Common myeloid progenitor, CD34-positive (primary cell): ENCODE results near the gene PHF19.

ENCODE experiments used
- CTCF ChIA-PET: fragments of 350-600 bp; sonication (Branson Sonifier 250); formaldehyde crosslinking; loops from one replicate; lab custom pipeline; 2021; ENCODE audit warnings: antibody characterized with exemption; lab: Charles Lee
- POLR2A ChIA-PET: fragments of 350-600 bp; sonication (Branson Sonifier 250); formaldehyde crosslinking; loops from one replicate; lab custom pipeline; 2021; ENCODE audit warnings: antibody characterized with exemption; lab: Charles Lee
- DNase-seq, 3 donors: peaks; one replicate each; pipeline versions ENCODE4 v3.0.0 to v3.0.0-alpha.2; 2013
- H3K27ac ChIP-seq, 2 experiments: 1 replicate in 1 of 2; 2 replicates in 1 of 2; pipeline ENCODE4 v1.7.0; 2013; ENCODE audit warnings: inconsistent platforms in 2 of 2, low read length in 2 of 2, mild to moderate bottlenecking in 2 of 2, low read depth in 1 of 2, moderate library complexity in 1 of 2; ENCODE audit not compliant: severe bottlenecking in 2 of 2, insufficient read depth in 1 of 2, poor library complexity in 1 of 2
- H3K27me3 ChIP-seq, 5 experiments: replicated peaks in 2 of 5; 1 replicate in 3 of 5; 2 replicates in 2 of 5; pipeline versions ENCODE4 v1.6.1 to v1.7.0; 2013; ENCODE audit warnings: low read length in 4 of 5, mild to moderate bottlenecking in 2 of 5, moderate library complexity in 2 of 5, inconsistent platforms in 1 of 5; ENCODE audit not compliant: insufficient read depth in 5 of 5, control insufficient read depth in 4 of 5
- H3K36me3 ChIP-seq, 4 experiments: 1 replicate in 2 of 4; 2 replicates in 2 of 4; pipeline versions ENCODE4 v1.6.1 to v1.7.0; 2013; ENCODE audit warnings: low read length in 3 of 4, control low read depth in 1 of 4, mild to moderate bottlenecking in 1 of 4; ENCODE audit not compliant: control insufficient read depth in 4 of 4, insufficient read depth in 4 of 4
- H3K4me1 ChIP-seq, 4 experiments: 1 replicate in 3 of 4; 2 replicates in 1 of 4; pipeline versions ENCODE4 v1.6.1 to v1.7.1; 2013; ENCODE audit warnings: low read length in 3 of 4, mild to moderate bottlenecking in 3 of 4, control low read depth in 1 of 4, inconsistent platforms in 1 of 4, moderate library complexity in 1 of 4; ENCODE audit not compliant: control insufficient read depth in 4 of 4, insufficient read depth in 4 of 4; ENCODE audit errors: control extremely low read depth in 1 of 4
- H3K4me3 ChIP-seq, 7 experiments: 1 replicate in 4 of 7; 2 replicates in 3 of 7; pipeline versions ENCODE4 v1.5.1 to v1.7.0; 2013; ENCODE audit warnings: mild to moderate bottlenecking in 7 of 7, low read length in 6 of 7, moderate library complexity in 6 of 7, inconsistent platforms in 2 of 7, low read depth in 2 of 7, control low read depth in 1 of 7; ENCODE audit not compliant: insufficient read depth in 4 of 7, control insufficient read depth in 1 of 7; ENCODE audit errors: extremely low read depth in 1 of 7
- H3K9me3 ChIP-seq, 5 experiments: 1 replicate in 4 of 5; 2 replicates in 1 of 5; pipeline versions ENCODE4 v1.6.1 to v1.7.1; 2013; ENCODE audit warnings: low read length in 4 of 5, mild to moderate bottlenecking in 2 of 5, inconsistent platforms in 1 of 5, low read depth in 1 of 5, moderate library complexity in 1 of 5; ENCODE audit not compliant: control insufficient read depth in 4 of 5, insufficient read depth in 2 of 5; ENCODE audit errors: control extremely low read depth in 1 of 5
- WGBS: methylation state at CpG from one replicate; pipeline ENCODE4 v1.1.5; 2013; ENCODE audit not compliant: insufficient coverage; 5-methylcytosine and 5-hydroxymethylcytosine counted together

The PHF19 gene

GRCh38 chr9:120872791-120873502, 4.0 kb downstream of the PHF19 start:
- CTCF ChIA-PET: interaction anchor here (0.8 to 1.8 kb wide), 7 partner anchors 11 to 199 kb away, joined by 3 to 5 read pairs (median 4); no protein-coding TSS in a partner anchor
- 100% methylated on average over 3 of the region's 3 CpGs for WGBS
- no peak for DNase-seq
- Histone ChIP-seq H3K27ac (no peak overlapping the region), H3K4me3 (no peak overlapping the region), H3K4me1 (peaks cover 6 to 45% (median 39%) of the 10 kb centered on the region in 4 experiments), H3K9me3 (no peaks in the 10 kb centered on the region), H3K27me3 (no peaks in the 10 kb centered on the region), H3K36me3 (peaks cover 0 to 49% (median 27%) of the 10 kb centered on the region in 4 experiments)
- POLR2A ChIA-PET: interaction anchor here (2.0 kb wide), 1 partner anchor 24 kb away, joined by 6 read pairs; no protein-coding TSS in a partner anchor

- peak overlapping the region in 1 of 2 experiments; percentile 55 for H3K27ac ChIP-seq
- H3K4me1 ChIP-seq: peaks cover 0 to 28% (median 24%) of the 10 kb centered on the region in 4 experiments
- no peaks in the 10 kb centered on the region for H3K27me3 ChIP-seq
- H3K36me3 ChIP-seq: peaks cover 8 to 71% (median 51%) of the 10 kb centered on the region in 4 experiments
- DNase-seq: peak in 2 of 3 donors; percentile 32 to 36
- WGBS: 50% methylated on average over 9 of the region's 9 CpGs
- H3K4me3 ChIP-seq: peak overlapping the region in 2 of 7 experiments; percentile 13 to 19
- ChIA-PET POLR2A (interaction anchor here (1.2 kb wide), 1 partner anchor 61 kb away, joined by 4 read pairs; no protein-coding TSS in a partner anchor), CTCF (interaction anchor here (1.0 to 4.0 kb wide), 14 partner anchors 10 to 195 kb away, joined by 3 to 24 read pairs (median 4); no protein-coding TSS in a partner anchor)
- H3K9me3 ChIP-seq: no peaks in the 10 kb centered on the region
Measured at GRCh38 chr9:120870206-120870605, 6.8 kb downstream of the PHF19 start.

- peaks cover 10 to 69% (median 52%) of the 10 kb centered on the region in 4 experiments for H3K36me3 ChIP-seq
- DNase-seq: no peak
- ChIA-PET POLR2A (interaction anchor here (0.6 to 1.2 kb wide), 6 partner anchors 18 to 212 kb away, joined by 3 to 5 read pairs (median 3); no protein-coding TSS in a partner anchor), CTCF (interaction anchor here (0.9 to 4.0 kb wide), 18 partner anchors 11 to 195 kb away, joined by 3 to 24 read pairs (median 3); no protein-coding TSS in a partner anchor)
- H3K9me3 ChIP-seq: no peaks in the 10 kb centered on the region
- 92% methylated on average over 9 of the region's 10 CpGs for WGBS
- peak overlapping the region in 1 of 7 experiments; percentile 75 for H3K4me3 ChIP-seq
- no peaks in the 10 kb centered on the region for H3K27me3 ChIP-seq
- H3K27ac ChIP-seq: peak overlapping the region in 1 of 2 experiments; percentile 71
- peaks cover 0 to 24% (median 22%) of the 10 kb centered on the region in 4 experiments for H3K4me1 ChIP-seq
Measured at GRCh38 chr9:120869726-120870125, 7.3 kb downstream of the PHF19 start.

GRCh38 chr9:120869360-120869687, 7.7 kb downstream of the PHF19 start:
- Histone ChIP-seq H3K4me3 (peak overlapping the region in 6 of 7 experiments; percentile 4 to 75 (median 50)), H3K27me3 (no peaks in the 10 kb centered on the region), H3K9me3 (no peaks in the 10 kb centered on the region), H3K27ac (peak overlapping the region in 1 of 2 experiments; percentile 71), H3K36me3 (peaks cover 10 to 65% (median 49%) of the 10 kb centered on the region in 4 experiments), H3K4me1 (peaks cover 0 to 24% (median 22%) of the 10 kb centered on the region in 4 experiments)
- ChIA-PET CTCF (interaction anchor here (0.9 to 4.0 kb wide), 20 partner anchors 8 to 193 kb away, joined by 3 to 24 read pairs (median 4); partner anchors contain the start of gene PHF19), POLR2A (interaction anchor here (0.6 to 1.2 kb wide), 6 partner anchors 18 to 212 kb away, joined by 3 to 5 read pairs (median 3); no protein-coding TSS in a partner anchor)
- no peak for DNase-seq
- 0% methylated on average over 6 of the region's 10 CpGs for WGBS

- Histone ChIP-seq H3K4me1 (peaks cover 0 to 24% (median 22%) of the 10 kb centered on the region in 4 experiments), H3K27ac (peak overlapping the region in 1 of 2 experiments; percentile 78), H3K27me3 (no peaks in the 10 kb centered on the region), H3K36me3 (peaks cover 10 to 65% (median 47%) of the 10 kb centered on the region in 4 experiments), H3K4me3 (peak overlapping the region; percentile 15 to 77 (median 53)), H3K9me3 (no peaks in the 10 kb centered on the region)
- CTCF ChIA-PET: interaction anchor here (0.9 to 4.0 kb wide), 17 partner anchors 9 to 188 kb away, joined by 3 to 24 read pairs (median 7); partner anchors contain the start of gene PHF19
- peak; percentile 97 to 99 (median 99) for DNase-seq
- POLR2A ChIA-PET: interaction anchor here (0.6 to 1.2 kb wide), 6 partner anchors 19 to 212 kb away, joined by 3 to 5 read pairs (median 3); no protein-coding TSS in a partner anchor
- under 1% methylated on average over 34 of the region's 52 CpGs for WGBS
Measured at GRCh38 chr9:120868676-120869359, 8.2 kb downstream of the PHF19 start.

GRCh38 chr9:120868339-120868675, 8.7 kb downstream of the PHF19 start:
- ChIA-PET POLR2A (no interaction called here), CTCF (interaction anchor here (1.0 to 4.0 kb wide), 9 partner anchors 9 to 97 kb away, joined by 3 to 24 read pairs (median 7); partner anchors contain the start of gene PHF19)
- Histone ChIP-seq H3K27me3 (no peaks in the 10 kb centered on the region), H3K36me3 (peaks cover 10 to 65% (median 46%) of the 10 kb centered on the region in 4 experiments), H3K9me3 (no peaks in the 10 kb centered on the region), H3K4me3 (peak overlapping the region; percentile 15 to 77 (median 53)), H3K4me1 (peaks cover 0 to 24% (median 22%) of the 10 kb centered on the region in 4 experiments), H3K27ac (peak overlapping the region in 1 of 2 experiments; percentile 78)
- WGBS: 18% methylated on average over 9 of the region's 11 CpGs
- DNase-seq: no peak
